Measurements from ENCODE around the gene RAPGEF5.

DNA sequence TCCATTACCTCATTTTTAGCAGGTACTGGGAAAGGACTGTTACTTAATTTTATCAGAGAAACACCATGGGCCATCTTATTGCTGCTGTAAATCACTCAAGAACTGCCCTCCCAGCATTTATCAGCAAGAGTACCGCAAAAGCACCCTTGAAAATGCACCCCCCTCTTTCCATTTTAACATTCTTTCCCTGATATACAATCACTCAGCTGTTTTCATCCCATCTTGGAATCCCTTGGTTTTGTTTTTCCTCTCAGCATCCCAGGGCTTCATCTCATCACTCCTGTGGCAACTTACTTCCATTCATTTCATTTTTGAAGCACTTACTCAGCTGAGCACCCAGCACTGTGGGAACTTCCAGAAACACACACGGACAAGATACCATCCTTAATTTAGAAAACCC is 36.5 kb downstream of the RAPGEF5 start:
- TF ChIP-seq EP300 (IDR thresholded peaks at IDR 0.05) (no peak), POLR2A (IDR thresholded peaks at IDR 0.05; ENCODE audit: low read depth) (no peak)
- TF ChIP-seq, protein P1, sequence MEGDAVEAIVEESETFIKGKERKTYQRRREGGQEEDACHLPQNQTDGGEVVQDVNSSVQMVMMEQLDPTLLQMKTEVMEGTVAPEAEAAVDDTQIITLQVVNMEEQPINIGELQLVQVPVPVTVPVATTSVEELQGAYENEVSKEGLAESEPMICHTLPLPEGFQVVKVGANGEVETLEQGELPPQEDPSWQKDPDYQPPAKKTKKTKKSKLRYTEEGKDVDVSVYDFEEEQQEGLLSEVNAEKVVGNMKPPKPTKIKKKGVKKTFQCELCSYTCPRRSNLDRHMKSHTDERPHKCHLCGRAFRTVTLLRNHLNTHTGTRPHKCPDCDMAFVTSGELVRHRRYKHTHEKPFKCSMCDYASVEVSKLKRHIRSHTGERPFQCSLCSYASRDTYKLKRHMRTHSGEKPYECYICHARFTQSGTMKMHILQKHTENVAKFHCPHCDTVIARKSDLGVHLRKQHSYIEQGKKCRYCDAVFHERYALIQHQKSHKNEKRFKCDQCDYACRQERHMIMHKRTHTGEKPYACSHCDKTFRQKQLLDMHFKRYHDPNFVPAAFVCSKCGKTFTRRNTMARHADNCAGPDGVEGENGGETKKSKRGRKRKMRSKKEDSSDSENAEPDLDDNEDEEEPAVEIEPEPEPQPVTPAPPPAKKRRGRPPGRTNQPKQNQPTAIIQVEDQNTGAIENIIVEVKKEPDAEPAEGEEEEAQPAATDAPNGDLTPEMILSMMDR (IDR thresholded peaks at IDR 0.05) = no peak

Data from esophagus muscularis mucosa (tissue), 4 donors.